ENCODE data around the gene ERGIC2.
"Not testable (repeated sequence)": the region's sequence is repeated elsewhere in the genome, so short reads cannot be mapped to it uniquely, and the experiment has no call there.

ERGIC2 gene

GRCh38 chr12:29306266-29306665 lies 74.7 kb downstream of the ERGIC2 start:
- in situ Hi-C loops (cut with MboI; ENCODE audit: low sequenced_read_pairs): loop anchor here (25.0 kb wide), 1 partner anchor 219 kb away; no protein-coding TSS in a partner anchor

DNA sequence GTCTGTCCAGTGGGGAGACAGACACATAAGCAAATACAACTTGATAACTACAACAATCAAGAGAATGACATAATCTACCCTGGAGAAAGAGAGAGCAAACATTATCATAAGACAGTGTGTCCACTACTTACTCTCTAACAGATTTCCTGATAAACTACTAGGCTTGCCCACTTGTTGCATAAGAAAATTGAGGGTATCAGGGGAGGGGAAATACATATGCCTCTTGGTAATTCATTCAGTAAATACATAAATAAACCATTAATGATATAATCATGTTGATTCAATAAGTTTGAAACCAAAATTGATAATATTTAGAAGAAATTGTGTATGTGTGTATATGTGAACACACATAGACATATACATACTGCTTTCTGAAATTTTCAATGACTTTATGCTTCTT lies 76.6 kb downstream of the ERGIC2 start:
- in situ Hi-C loops (cut with MboI; ENCODE audit: low sequenced_read_pairs): loop anchor here (25.0 kb wide), 1 partner anchor 217 kb away; no protein-coding TSS in a partner anchor

- in situ Hi-C loops (cut with MboI; ENCODE audit: low sequenced_read_pairs): loop anchor here (25.0 kb wide), 1 partner anchor 214 kb away; no protein-coding TSS in a partner anchor
Observed at GRCh38 chr12:29301114-29301513, 79.9 kb downstream of the ERGIC2 start.

GRCh38 chr12:29299633-29300032 lies 81.3 kb downstream of the ERGIC2 start:
- in situ Hi-C loops (cut with MboI; ENCODE audit: low sequenced_read_pairs): loop anchor here (25.0 kb wide), 1 partner anchor 212 kb away; no protein-coding TSS in a partner anchor

- in situ Hi-C loops (cut with MboI; ENCODE audit: low sequenced_read_pairs): no loop called here
Observed at GRCh38 chr12:29291226-29291625, 89.7 kb downstream of the ERGIC2 start.

DNA sequence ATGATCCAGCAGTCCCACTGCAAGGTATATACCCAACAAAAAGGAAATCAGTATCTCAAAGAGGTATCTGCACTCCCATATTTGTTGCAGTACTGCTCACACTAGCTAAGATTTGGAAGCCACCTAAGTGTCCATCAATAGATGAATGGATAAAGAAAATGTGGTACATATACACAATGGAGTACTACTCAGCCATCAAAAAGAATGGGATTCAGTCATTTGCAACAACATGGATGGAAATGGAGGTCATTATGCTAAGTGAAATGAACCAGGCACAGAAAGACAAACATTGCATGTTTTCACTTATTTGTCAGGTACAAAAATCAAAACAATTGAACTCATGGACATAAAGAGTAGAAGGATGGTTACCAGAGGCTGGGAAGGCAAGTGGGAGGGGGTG lies 90.5 kb downstream of the ERGIC2 start:
- in situ Hi-C loops (cut with MboI; ENCODE audit: low sequenced_read_pairs): not testable (repeated sequence)

- in situ Hi-C loops (cut with MboI; ENCODE audit: low sequenced_read_pairs): no loop called here
Observed at GRCh38 chr12:29288031-29288430, 92.9 kb downstream of the ERGIC2 start.

DNA sequence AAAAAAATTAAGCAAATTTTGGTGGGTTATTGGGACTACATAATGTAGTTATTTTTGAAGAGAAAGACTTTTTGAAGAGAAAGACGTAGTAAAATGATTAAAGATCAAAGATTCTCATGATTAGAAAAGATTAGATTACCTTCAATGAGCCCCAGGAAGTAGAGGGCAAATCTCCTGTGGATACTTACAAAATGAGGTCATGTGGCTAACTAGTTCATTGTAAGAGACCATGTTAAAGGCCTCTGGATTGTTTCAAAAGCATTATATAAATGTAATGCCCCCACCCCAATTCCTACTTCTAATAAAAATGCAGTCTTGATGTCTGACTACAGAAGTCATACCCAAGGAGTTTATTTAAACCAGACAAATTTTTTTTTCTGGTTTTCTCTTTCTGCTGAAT lies 93.3 kb downstream of the ERGIC2 start:
- in situ Hi-C loops (cut with MboI; ENCODE audit: low sequenced_read_pairs): no loop called here

Data from HL-60/S4 treated with phorbol 12-myristate 13-acetate at 8.2 ng/mL for 4 days and 3 days (cell line).